HepG2 (cell line): ENCODE results near the gene MN1. TPM values are rescaled to one million over a fixed set of nuclear protein-coding genes. Genes with fewer than 3 reads are reported as not detected.

Source experiments
- ATAC-seq: fragments of 200-7000 bp; cut with Tn5 transposase; 3 replicates; pipeline ENCODE4 v1.9.1; 2020; ENCODE audit warnings: mild to moderate bottlenecking, moderate library complexity
- BruUV-seq: library from RNA; stranded (reverse); fragments of 400-500 nt; replicated peaks from 2 replicates; lab custom pipeline; 2021; lab: Mats Ljungman, UMichigan
- CTCF ChIA-PET: fragments of 300-600 bp; formaldehyde crosslinking; extraction: SDS; loops from one replicate; lab custom pipeline; 2021; ENCODE audit warnings: low total read pairs, inconsistent platforms, low intra/inter-chr PET ratio; lab: Yijun Ruan, JAX
- POLR2A ChIA-PET: fragments of 350-600 bp; sonication (Branson Sonifier 250); formaldehyde crosslinking; loops from one replicate; lab custom pipeline; 2020; ENCODE audit warnings: antibody characterized with exemption, inconsistent platforms; lab: Yijun Ruan, JAX
- DNase-seq: peaks from one replicate; pipeline ENCODE4 v3.0.0-alpha.2; 2015; ENCODE audit warnings: low spot score
- FAIRE-seq: peaks from 3 replicates; lab custom pipeline; 2011; peaks lifted over from hg19 to GRCh38; lab: Jason Lieb, UNC
- H2AFZ ChIP-seq: one replicate; pipeline ENCODE4 v1.6.1; 2011; ENCODE audit warnings: low read length, inconsistent platforms
- H3K27ac ChIP-seq: fragments of 300-600 bp; 3 replicates; pipeline ENCODE4 v1.8.0; 2011; ENCODE audit warnings: mixed run types, mild to moderate bottlenecking, mixed read lengths, low read length, inconsistent platforms; ENCODE audit not compliant: insufficient read depth; ENCODE audit errors: extremely low read length
- H3K27me3 ChIP-seq, 2 experiments: fragments of 200-600 bp in 1 of 2; 2 replicates in 1 of 2; 3 replicates in 1 of 2; pipeline versions ENCODE4 v1.6.0 to v1.8.0; 2011; ENCODE audit warnings: low read length in 2 of 2, mild to moderate bottlenecking in 2 of 2, moderate library complexity in 2 of 2, inconsistent platforms in 1 of 2; ENCODE audit not compliant: insufficient read depth in 2 of 2, control insufficient read depth in 1 of 2
- H3K36me3 ChIP-seq, 2 experiments: fragments of 200-600 bp in 1 of 2; replicated peaks in 1 of 2; 2 replicates in 1 of 2; 3 replicates in 1 of 2; pipeline versions ENCODE4 v1.5.1 to v1.8.0; 2011; ENCODE audit warnings: low read length in 2 of 2, inconsistent platforms in 1 of 2; ENCODE audit not compliant: insufficient read depth in 2 of 2, control insufficient read depth in 1 of 2
- H3K4me1 ChIP-seq: 2 replicates; pipeline ENCODE4 v1.5.1; 2012; ENCODE audit warnings: low read length, inconsistent platforms; ENCODE audit not compliant: insufficient read depth
- H3K4me2 ChIP-seq: 2 replicates; pipeline ENCODE4 v1.6.0; 2011; ENCODE audit warnings: low read depth, low read length, inconsistent platforms
- H3K4me3 ChIP-seq, 3 experiments: fragments of 200-600 bp in 1 of 3; sonication (generic), shearing (Covaris generic) in 1 of 3; replicated peaks in 1 of 3; 2 replicates each; pipeline ENCODE4 v1.5.1; 2011 to 2016; ENCODE audit warnings: low read length in 3 of 3, inconsistent platforms in 2 of 3, low read depth in 2 of 3, mild to moderate bottlenecking in 2 of 3, control low read depth in 1 of 3, mixed read lengths in 1 of 3; ENCODE audit not compliant: insufficient read depth in 1 of 3
- H3K79me2 ChIP-seq: one replicate; pipeline ENCODE4 v1.6.1; 2011; ENCODE audit warnings: low read length, inconsistent platforms; ENCODE audit not compliant: insufficient read depth
- H3K9ac ChIP-seq: 2 replicates; pipeline ENCODE4 v1.6.0; 2011; ENCODE audit warnings: mild to moderate bottlenecking, low read depth, low read length, inconsistent platforms; ENCODE audit not compliant: insufficient read depth
- H3K9me3 ChIP-seq: 2 replicates; pipeline ENCODE4 v1.5.1; 2012; ENCODE audit warnings: mild to moderate bottlenecking, low read length
- H4K20me1 ChIP-seq: 2 replicates; pipeline ENCODE4 v1.6.0; 2011; ENCODE audit warnings: inconsistent platforms, mild to moderate bottlenecking, low read length, moderate library complexity; ENCODE audit not compliant: insufficient read depth
- CBX1 ChIP-seq: IDR thresholded peaks from one replicate; pipeline ENCODE4 v1.6.1; 2016; ENCODE audit warnings: antibody characterized with exemption, low read depth
- CREB1 ChIP-seq, 2 experiments: fragments of 450-650 bp in 1 of 2; IDR thresholded peaks; 2 replicates each; pipeline ENCODE4 v1.6.1; 2016 to 2017; ENCODE audit warnings: control low read depth in 1 of 2, mild to moderate bottlenecking in 1 of 2, missing compliant biosample characterization in 1 of 2, missing genetic modification characterization in 1 of 2
- FOXC1 ChIP-seq: sonication (generic); formaldehyde crosslinking; IDR thresholded peaks from 2 replicates; pipeline ENCODE4 v1.8.0; 2022; ENCODE audit warnings: mild to moderate bottlenecking, missing genetic modification reagents, borderline replicate concordance
- GZF1 ChIP-seq: sonication (generic); formaldehyde crosslinking; IDR thresholded peaks from 2 replicates; pipeline ENCODE4 v1.5.1; 2020; ENCODE audit warnings: mild to moderate bottlenecking, missing genetic modification reagents
- KDM6A ChIP-seq: IDR thresholded peaks from 2 replicates; pipeline ENCODE4 v1.6.1; 2016; ENCODE audit warnings: low read depth
- KLF9 ChIP-seq: IDR thresholded peaks from 2 replicates; pipeline ENCODE4 v1.6.1; 2016; ENCODE audit warnings: low read depth
- MEIS1 ChIP-seq: sonication (generic); formaldehyde crosslinking; IDR thresholded peaks from 2 replicates; pipeline ENCODE4 v1.9.0; 2021; ENCODE audit warnings: mild to moderate bottlenecking, missing genetic modification reagents, moderate library complexity, borderline replicate concordance
- MYC ChIP-seq: sonication (generic); formaldehyde crosslinking; IDR thresholded peaks from 2 replicates; pipeline ENCODE4 v1.9.0; 2021; ENCODE audit warnings: missing genetic modification reagents, borderline replicate concordance
- NFE2 ChIP-seq: sonication (generic); formaldehyde crosslinking; IDR thresholded peaks from 2 replicates; pipeline ENCODE4 v1.4.0; 2020; ENCODE audit warnings: missing genetic modification reagents
- NFYC ChIP-seq: IDR thresholded peaks from 2 replicates; pipeline ENCODE4 v1.6.1; 2016; ENCODE audit warnings: missing genetic modification reagents, missing compliant biosample characterization
- TSC22D2 ChIP-seq: sonication (generic); formaldehyde crosslinking; IDR thresholded peaks from 2 replicates; pipeline ENCODE4 v1.5.1; 2020; ENCODE audit warnings: missing genetic modification reagents, mild to moderate bottlenecking, borderline replicate concordance
- ZIK1 ChIP-seq: sonication (generic); formaldehyde crosslinking; IDR thresholded peaks from 2 replicates; pipeline ENCODE4 v1.5.0; 2020; ENCODE audit warnings: mild to moderate bottlenecking, low read depth, missing genetic modification reagents, borderline replicate concordance
- ZNF10 ChIP-seq: sonication (generic); formaldehyde crosslinking; IDR thresholded peaks from 2 replicates; pipeline ENCODE4 v1.4.0; 2020; ENCODE audit warnings: mild to moderate bottlenecking, low read depth, missing genetic modification reagents, borderline replicate concordance
- ZNF256 ChIP-seq: sonication (generic); formaldehyde crosslinking; conservative IDR thresholded peaks from 2 replicates; pipeline ENCODE4 v1.4.0; 2020; ENCODE audit warnings: missing genetic modification reagents
- ZNF589 ChIP-seq: sonication (generic); formaldehyde crosslinking; conservative IDR thresholded peaks from 2 replicates; pipeline ENCODE4 v1.8.0; 2022; ENCODE audit warnings: mild to moderate bottlenecking, moderate library complexity, missing genetic modification reagents
- ZNF7 ChIP-seq: IDR thresholded peaks from 2 replicates; pipeline ENCODE4 v1.6.1; 2016; ENCODE audit warnings: missing biosample characterization, missing genetic modification reagents
- ZNF83 ChIP-seq: sonication (generic); formaldehyde crosslinking; IDR thresholded peaks from 2 replicates; pipeline ENCODE4 v1.4.0; 2020; ENCODE audit warnings: missing genetic modification reagents, mild to moderate bottlenecking, borderline replicate concordance
- WGBS: methylation state at CpG from one replicate; pipeline ENCODE4 v1.1.6; 2017; ENCODE audit warnings: low lambda C conversion rate; 5-methylcytosine and 5-hydroxymethylcytosine counted together
- in situ Hi-C: cut with HindIII; loops from 2 replicates; pipeline ENCODE4 v1.10.0; 2017; ENCODE audit warnings: low pct_unique_long_range_greater_than_20kb; ENCODE audit not compliant: extremely low pct_ligation_motif_present
- intact Hi-C: fragments of 100-400 bp; cut with micrococcal nuclease; formaldehyde crosslinking; loops from one replicate; pipeline ENCODE4 v1.10.0; 2022; ENCODE audit not compliant: unreplicated experiment
- polyA plus RNA-seq, 8 experiments: library from polyadenylated mRNA; depleted of rRNA in 3 of 8; stranded (reverse) in 7 of 8; unstranded in 1 of 8; fragments of >200 nt; fragmentation: Illumina TruSeq in 4 of 8; extraction: Trizol in 4 of 8; gene quantifications; 2 replicates each; pipeline versions ENCODE4 v1.2.1 to v1.2.3, GENCODE V29; 2011 to 2016; ENCODE audit warnings: low read depth in 4 of 8, missing spikeins in 1 of 8, mixed read lengths in 1 of 8; ENCODE audit not compliant: insufficient read depth in 1 of 8
- total RNA-seq, 5 experiments: library from RNA; depleted of rRNA; stranded (reverse); fragments of >200 nt; fragmentation: Illumina TruSeq; extraction: Trizol; gene quantifications; 2 replicates each; pipeline ENCODE4 v1.2.3, GENCODE V29; 2016; ENCODE audit warnings: low read depth in 1 of 5
- TF ChIP-seq, protein P1 (sequence below): sonication (generic); formaldehyde crosslinking; IDR thresholded peaks from 2 replicates; pipeline ENCODE4 v1.8.1; 2023; ENCODE audit warnings: mild to moderate bottlenecking, missing genetic modification reagents
- TF ChIP-seq, protein P2 (sequence below): IDR thresholded peaks from 2 replicates; pipeline ENCODE4 v1.6.1; 2012; ENCODE audit warnings: inconsistent platforms

The MN1 gene
- total and polyA plus RNA-seq, 2 of the 13 experiments (the other 11 are each of a cell fraction or from before 2014, with no cell fraction given) = 0.01 TPM; not detected in 1

DNA sequence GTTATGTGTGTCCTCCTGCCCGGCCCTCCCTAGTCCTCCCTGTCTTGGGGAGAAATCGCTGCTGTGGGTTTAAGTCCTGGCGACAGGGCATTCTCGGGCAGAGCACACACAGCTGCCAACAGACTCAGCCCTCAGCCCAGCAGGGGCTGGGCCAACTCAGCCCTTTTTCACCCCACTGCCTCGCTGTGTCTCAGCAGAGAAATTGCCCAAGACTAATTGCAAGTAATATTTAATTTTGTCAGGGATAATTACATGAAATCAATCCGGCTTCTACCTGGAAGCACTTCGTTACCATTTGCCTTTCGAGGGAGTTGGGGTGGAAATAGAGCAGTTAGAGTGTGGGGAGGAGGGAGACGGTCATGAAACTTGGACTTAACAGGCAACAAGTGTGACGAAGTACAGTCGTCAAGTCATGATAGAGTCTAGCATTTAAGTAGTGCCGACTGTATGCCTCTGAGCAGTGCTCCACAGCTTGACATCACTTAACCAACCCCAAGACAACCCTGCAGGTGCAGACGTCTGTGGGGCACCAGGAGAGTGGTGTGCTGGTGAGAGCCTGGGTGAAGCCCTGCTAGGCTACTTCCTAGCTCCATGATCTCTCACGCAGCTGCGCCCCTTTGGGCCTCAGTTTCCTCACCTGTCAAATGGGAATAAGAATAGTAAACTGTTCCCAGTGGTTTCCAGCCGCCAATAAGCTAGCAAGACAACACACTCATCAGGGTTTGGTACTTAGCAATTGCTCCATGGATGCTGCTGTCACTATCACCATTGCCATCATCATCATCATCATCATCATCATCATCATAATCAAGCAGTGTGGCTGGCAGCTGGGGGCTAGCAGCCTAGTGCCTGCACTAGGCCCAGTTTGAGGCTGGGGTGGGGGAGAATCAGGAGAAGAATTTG is 29.2 kb downstream of the MN1 start:
- DNase-seq (no peak), FAIRE-seq (no peak), ATAC-seq (no peak)
- in situ Hi-C loops (no loop called here), intact Hi-C loops (no loop called here)
- no peak overlapping the region for H2AFZ ChIP-seq
- 27% methylated on average over 11 of the region's 16 CpGs for WGBS
- no peak overlapping the region for H3K27ac ChIP-seq
- POLR2A ChIA-PET = no interaction called here
- no TSS peak for BruUV-seq
- no peaks in the 10 kb centered on the region for H3K4me1 ChIP-seq
- no peaks in the 10 kb centered on the region for H3K9me3 ChIP-seq
- no peak overlapping the region for H3K4me3 ChIP-seq
- no peak overlapping the region for H3K4me2 ChIP-seq
- H3K36me3 ChIP-seq = no peaks in the 10 kb centered on the region
- H3K27me3 ChIP-seq = peaks cover 2 to 18% of the 10 kb centered on the region in 2 experiments; a peak in 3 of 5 replicates
- no peaks in the 10 kb centered on the region for H4K20me1 ChIP-seq
- TF ChIP-seq ZNF7 (CRISPR knock-in tag) = no peak
- TF ChIP-seq, protein P1, sequence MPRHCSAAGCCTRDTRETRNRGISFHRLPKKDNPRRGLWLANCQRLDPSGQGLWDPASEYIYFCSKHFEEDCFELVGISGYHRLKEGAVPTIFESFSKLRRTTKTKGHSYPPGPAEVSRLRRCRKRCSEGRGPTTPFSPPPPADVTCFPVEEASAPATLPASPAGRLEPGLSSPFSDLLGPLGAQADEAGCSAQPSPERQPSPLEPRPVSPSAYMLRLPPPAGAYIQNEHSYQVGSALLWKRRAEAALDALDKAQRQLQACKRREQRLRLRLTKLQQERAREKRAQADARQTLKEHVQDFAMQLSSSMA (CRISPR knock-in tag) = no peak
- TF ChIP-seq CREB1 (IDR thresholded peaks at IDR 0.05) = peak; percentile 62
- no peak for TF ChIP-seq CREB1 (CRISPR knock-in tag; IDR thresholded peaks at IDR 0.05)
- no peak for TF ChIP-seq KLF9
- no peak overlapping the region for H3K9ac ChIP-seq
- no peaks in the 10 kb centered on the region for H3K79me2 ChIP-seq
- CTCF ChIA-PET = no interaction called here

DNA sequence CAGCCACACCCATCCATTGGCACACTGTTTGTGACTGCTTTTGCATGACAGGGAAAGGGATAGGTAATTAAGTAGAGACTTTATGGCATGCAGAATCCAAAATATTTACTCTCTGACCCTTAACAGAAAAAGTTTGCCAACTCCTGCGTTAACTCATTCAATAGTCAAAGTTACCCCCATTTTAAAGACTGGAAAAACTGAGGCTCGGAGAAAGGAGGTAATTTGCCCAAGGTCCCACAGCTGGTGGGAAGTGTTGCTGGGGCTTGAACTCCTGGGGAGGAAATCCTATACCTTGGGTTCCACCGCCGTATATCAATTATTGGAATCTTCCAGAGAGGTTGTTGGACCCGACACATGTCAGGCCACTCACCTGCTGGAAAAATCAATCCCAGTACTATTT is 29.9 kb downstream of the MN1 start:
- H3K36me3 ChIP-seq = no peaks in the 10 kb centered on the region
- H3K9me3 ChIP-seq = no peaks in the 10 kb centered on the region
- H3K9ac ChIP-seq = no peak overlapping the region
- in situ Hi-C loops = no loop called here
- intact Hi-C loops = no loop called here
- H3K4me2 ChIP-seq = no peak overlapping the region
- no peaks in the 10 kb centered on the region for H4K20me1 ChIP-seq
- no peak overlapping the region for H3K4me3 ChIP-seq
- ChIA-PET CTCF (no interaction called here), POLR2A (no interaction called here)
- FAIRE-seq = no peak
- no peak for ATAC-seq
- H3K27me3 ChIP-seq = peaks cover 2 to 18% of the 10 kb centered on the region in 2 experiments; a peak in 3 of 5 replicates
- WGBS = 64% methylated on average over 5 of the region's 5 CpGs
- no TSS peak for BruUV-seq
- no peak for TF ChIP-seq KDM6A
- no peak for TF ChIP-seq NFYC (CRISPR knock-in tag)
- TF ChIP-seq ZNF83 (CRISPR knock-in tag) = no peak
- TF ChIP-seq MEIS1 (CRISPR knock-in tag) = no peak
- no peak for TF ChIP-seq GZF1 (CRISPR knock-in tag)
- no peak for TF ChIP-seq ZNF589 (CRISPR knock-in tag)
- no peak for TF ChIP-seq ZNF10
- TF ChIP-seq MYC (CRISPR knock-in tag) = no peak
- TF ChIP-seq ZIK1 (CRISPR knock-in tag) = no peak
- TF ChIP-seq CBX1 = no peak
- no peak for TF ChIP-seq ZNF256
- TF ChIP-seq, protein P2, sequence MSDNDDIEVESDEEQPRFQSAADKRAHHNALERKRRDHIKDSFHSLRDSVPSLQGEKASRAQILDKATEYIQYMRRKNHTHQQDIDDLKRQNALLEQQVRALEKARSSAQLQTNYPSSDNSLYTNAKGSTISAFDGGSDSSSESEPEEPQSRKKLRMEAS = no peak
- TF ChIP-seq FOXC1 (CRISPR knock-in tag) = no peak
- TF ChIP-seq NFE2 (CRISPR knock-in tag) = no peak
- no peak for TF ChIP-seq TSC22D2
- H3K79me2 ChIP-seq = no peaks in the 10 kb centered on the region
- H2AFZ ChIP-seq = no peak overlapping the region
- H3K27ac ChIP-seq = no peak overlapping the region
- no peaks in the 10 kb centered on the region for H3K4me1 ChIP-seq
- DNase-seq = no peak
